Ascending aorta (tissue), 2 donors: Measurements from ENCODE around the gene CFAP99. TPM values are rescaled to one million over a fixed set of nuclear protein-coding genes. Genes with fewer than 3 reads are reported as not detected.
"Not testable (repeated sequence)": the region's sequence is repeated elsewhere in the genome, so short reads cannot be mapped to it uniquely, and the experiment has no call there.

ENCODE experiments used
- DNase-seq, 2 donors: peaks; one replicate each; pipeline ENCODE4 v3.0.0-alpha.2; 2019; ENCODE audit warnings: low spot score in 2 of 2
- H3K27ac ChIP-seq, 2 donors: fragments of 200-600 bp; sonication (generic); one replicate each; pipeline ENCODE4 v1.5.1; 2016 to 2017; ENCODE audit warnings: mild to moderate bottlenecking in 1 of 2
- H3K27me3 ChIP-seq: fragments of 200-600 bp; sonication (generic); one replicate; pipeline ENCODE4 v1.5.1; 2017
- H3K36me3 ChIP-seq, 2 donors: fragments of 200-600 bp; sonication (generic); one replicate each; pipeline ENCODE4 v1.5.1; 2016
- H3K4me1 ChIP-seq, 2 donors: fragments of 200-600 bp; sonication (generic); one replicate each; pipeline ENCODE4 v1.5.1; 2016 to 2017; ENCODE audit warnings: mild to moderate bottlenecking in 1 of 2
- H3K4me3 ChIP-seq, 2 donors: fragments of 200-600 bp; sonication (generic); one replicate each; pipeline ENCODE4 v1.5.1; 2016 to 2017; ENCODE audit warnings: mild to moderate bottlenecking in 1 of 2
- H3K9me3 ChIP-seq, 2 donors: fragments of 200-600 bp; sonication (generic); one replicate each; pipeline ENCODE4 v1.5.1; 2016
- intact Hi-C: fragments of 100-400 bp; cut with DNase I; formaldehyde crosslinking; loops from one replicate; pipeline ENCODE4 v1.15.1; 2023
- total RNA-seq: library from RNA; depleted of rRNA; stranded (reverse); fragments of >200 nt; gene quantifications from one replicate; pipeline ENCODE4 v1.1.0, GENCODE V29; 2016
- TF ChIP-seq, protein P1 (sequence below), 3 experiments: fragments of 200-600 bp in 2 of 3; fragments of 450-650 bp in 1 of 3; sonication (generic) in 2 of 3; IDR thresholded peaks; one replicate each; pipeline ENCODE4 v1.5.1; 2016 to 2019; ENCODE audit warnings: antibody characterized with exemption in 3 of 3, mild to moderate bottlenecking in 1 of 3, moderate library complexity in 1 of 3

The CFAP99 gene
- total RNA-seq, 1 donor from 2014 or later: not detected

DNA sequence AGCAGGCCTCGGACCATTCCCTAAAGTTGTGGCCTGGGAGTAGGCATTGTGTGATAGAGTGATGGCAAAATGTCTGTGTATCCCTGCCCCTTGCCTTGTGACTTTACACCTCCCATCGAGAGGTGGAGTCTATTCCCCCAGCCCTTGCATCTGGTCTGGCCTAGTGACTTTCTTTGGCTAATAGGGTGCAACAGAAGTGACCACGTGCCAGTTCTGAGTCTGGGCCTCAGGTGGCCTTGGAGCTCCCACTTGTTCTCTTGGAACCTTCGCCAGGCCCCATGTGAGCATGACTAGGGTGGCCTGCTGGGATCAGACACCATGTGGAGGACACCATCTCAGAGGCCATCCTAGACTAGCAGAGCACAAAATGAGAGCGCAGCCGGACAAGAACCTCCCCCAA lies 46.3 kb downstream of the CFAP99 start:
- no peak for DNase-seq
- Histone ChIP-seq H3K27ac (no peak overlapping the region), H3K9me3 (no peaks in the 10 kb centered on the region), H3K4me3 (no peak overlapping the region), H3K36me3 (no peaks in the 10 kb centered on the region), H3K4me1 (peaks cover 8 to 15% of the 10 kb centered on the region in 2 donors), H3K27me3 (no peaks in the 10 kb centered on the region)
- TF ChIP-seq, protein P1, sequence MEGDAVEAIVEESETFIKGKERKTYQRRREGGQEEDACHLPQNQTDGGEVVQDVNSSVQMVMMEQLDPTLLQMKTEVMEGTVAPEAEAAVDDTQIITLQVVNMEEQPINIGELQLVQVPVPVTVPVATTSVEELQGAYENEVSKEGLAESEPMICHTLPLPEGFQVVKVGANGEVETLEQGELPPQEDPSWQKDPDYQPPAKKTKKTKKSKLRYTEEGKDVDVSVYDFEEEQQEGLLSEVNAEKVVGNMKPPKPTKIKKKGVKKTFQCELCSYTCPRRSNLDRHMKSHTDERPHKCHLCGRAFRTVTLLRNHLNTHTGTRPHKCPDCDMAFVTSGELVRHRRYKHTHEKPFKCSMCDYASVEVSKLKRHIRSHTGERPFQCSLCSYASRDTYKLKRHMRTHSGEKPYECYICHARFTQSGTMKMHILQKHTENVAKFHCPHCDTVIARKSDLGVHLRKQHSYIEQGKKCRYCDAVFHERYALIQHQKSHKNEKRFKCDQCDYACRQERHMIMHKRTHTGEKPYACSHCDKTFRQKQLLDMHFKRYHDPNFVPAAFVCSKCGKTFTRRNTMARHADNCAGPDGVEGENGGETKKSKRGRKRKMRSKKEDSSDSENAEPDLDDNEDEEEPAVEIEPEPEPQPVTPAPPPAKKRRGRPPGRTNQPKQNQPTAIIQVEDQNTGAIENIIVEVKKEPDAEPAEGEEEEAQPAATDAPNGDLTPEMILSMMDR (IDR thresholded peaks at IDR 0.05): no peak
- intact Hi-C loops: loop anchor here (5.0 to 10.0 kb wide), 3 partner anchors 223 to 500 kb away; partner anchors contain the start of genes GRK4, HAUS3, NOP14 and POLN

DNA sequence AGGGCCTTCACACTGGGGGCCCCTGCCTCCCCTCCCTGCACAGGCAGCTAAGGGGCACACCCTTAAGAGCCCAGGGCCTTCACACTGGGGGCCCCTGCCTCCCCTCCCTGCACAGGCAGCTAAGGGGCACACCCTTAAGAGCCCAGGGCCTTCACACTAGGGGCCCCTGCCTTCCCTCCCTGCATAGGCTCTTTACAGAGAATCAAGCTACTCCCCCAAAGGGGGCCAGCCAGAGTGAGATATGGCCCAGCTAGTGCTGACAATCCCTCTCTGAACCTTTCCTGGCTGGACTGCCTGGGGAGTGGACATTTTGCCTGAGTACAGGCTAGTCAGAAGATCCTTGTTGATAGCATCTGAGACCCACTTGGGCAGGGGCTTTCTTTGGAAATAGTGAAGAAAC lies 46.8 kb downstream of the CFAP99 start:
- DNase-seq, H3K36me3 ChIP-seq, H3K9me3 ChIP-seq, H3K4me3 ChIP-seq, H3K27ac ChIP-seq, H3K27me3 ChIP-seq: not testable (repeated sequence)
- H3K4me1 ChIP-seq: peaks cover 8 to 19% of the 10 kb centered on the region in 2 donors
- intact Hi-C loops: loop anchor here (5.0 to 10.0 kb wide), 3 partner anchors 223 to 499 kb away; partner anchors contain the start of genes GRK4, HAUS3, NOP14 and POLN

DNA sequence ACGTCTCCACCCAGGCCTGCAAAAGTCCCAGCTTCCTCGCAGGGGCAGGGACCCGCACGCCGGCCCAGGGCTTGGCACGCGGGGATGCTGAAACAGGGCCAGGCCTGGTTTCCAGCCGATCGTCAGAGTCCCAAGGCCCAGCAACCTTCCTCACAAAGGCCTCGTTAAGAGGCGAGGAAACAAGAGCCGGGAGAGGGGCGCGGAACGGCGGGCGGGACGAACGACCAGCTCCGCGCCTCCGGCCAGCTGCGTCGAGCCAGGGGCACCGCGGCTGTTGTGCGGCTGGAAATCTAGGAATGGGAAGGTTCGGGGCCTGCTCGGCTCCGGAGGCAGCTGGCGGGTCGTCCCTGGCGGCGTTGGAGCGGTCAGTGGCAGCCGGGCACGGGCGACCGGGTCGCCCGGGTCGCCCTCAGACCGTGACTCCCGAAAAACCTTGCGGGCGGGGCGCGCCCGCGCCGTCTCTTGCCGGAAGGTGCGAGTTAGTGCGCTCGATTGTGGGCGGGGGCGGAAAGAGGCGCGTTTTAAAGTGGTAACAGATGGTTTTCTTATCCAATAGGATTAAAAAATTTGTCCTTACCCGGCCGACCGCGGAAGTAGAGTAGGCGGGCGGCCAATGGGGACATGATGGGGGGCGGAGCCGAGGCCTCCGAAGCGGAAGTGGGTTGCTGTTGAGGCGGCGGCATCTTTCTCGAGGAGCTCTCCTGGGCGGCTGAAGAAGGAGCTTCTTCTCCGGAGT lies 49.9 kb downstream of the CFAP99 start, which contains the start of gene RNF4:
Gene RNF4 (plus strand): TSS at position 651 of the 736 bp plus-strand sequence. CDS start 21,388 bp downstream, outside the sequence.
- H3K36me3 ChIP-seq: peaks cover 0 to 13% of the 10 kb centered on the region in 2 donors
- H3K4me3 ChIP-seq: peak within 1 kb of the TSS; percentile 84 to 95
- peaks cover 3 to 18% of the 10 kb centered on the region in 2 donors for H3K4me1 ChIP-seq
- intact Hi-C loops: loop anchor here (1.0 to 10.0 kb wide), 7 partner anchors 50 to 496 kb away; partner anchors contain the start of genes CFAP99, FAM193A, GRK4 and HAUS3
- no peaks in the 10 kb centered on the region for H3K27me3 ChIP-seq
- no peaks in the 10 kb centered on the region for H3K9me3 ChIP-seq
- DNase-seq: peak; percentile 86 to 98
- H3K27ac ChIP-seq: peak within 1 kb of the TSS; percentile 81 to 91
- TF ChIP-seq, protein P1 (IDR thresholded peaks at IDR 0.05): no peak

DNA sequence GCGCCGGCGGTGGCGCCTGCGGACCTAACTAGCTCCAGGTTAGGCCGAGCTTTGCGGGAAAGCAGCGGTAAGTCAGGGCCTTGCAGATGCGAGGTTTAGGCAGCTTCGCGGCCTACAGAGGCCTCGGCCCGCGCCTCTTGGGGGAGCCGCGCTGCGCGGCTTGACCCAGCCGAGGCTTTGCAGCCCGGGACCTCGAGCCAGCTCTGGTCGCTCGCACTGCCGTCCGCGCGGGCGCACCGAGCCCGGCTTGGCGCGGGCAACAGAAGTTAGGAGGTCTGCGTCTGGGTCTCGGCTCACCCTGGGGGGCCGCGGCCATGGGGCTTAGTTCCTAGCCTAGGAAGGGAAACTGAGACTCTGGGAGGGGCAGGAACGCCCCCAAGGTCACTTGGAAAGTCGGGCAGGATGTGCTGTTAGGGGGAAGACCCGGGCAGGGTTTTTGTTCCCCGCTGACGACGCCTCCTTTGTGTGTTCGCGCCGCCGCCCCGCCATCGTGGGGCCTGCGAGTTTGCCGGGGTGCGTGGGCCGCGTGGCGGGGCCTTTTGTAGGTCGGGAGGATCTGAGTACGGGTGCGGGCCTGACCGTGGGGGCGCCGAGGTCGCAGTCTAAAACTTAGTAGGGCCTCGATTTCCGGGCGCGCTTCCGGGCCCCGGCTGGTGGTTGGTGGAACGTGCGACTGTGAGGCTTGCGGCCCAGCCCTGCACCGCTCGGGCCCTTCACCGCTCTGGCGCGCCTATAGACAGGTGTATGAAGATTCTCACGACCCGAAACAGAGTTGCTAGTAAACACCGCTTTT lies 50.6 kb downstream of the CFAP99 start:
- Histone ChIP-seq H3K4me1 (peaks cover 3 to 18% of the 10 kb centered on the region in 2 donors), H3K36me3 (peaks cover 0 to 13% of the 10 kb centered on the region in 2 donors), H3K4me3 (peak overlapping the region; percentile 84 to 95), H3K27me3 (no peaks in the 10 kb centered on the region), H3K27ac (peak overlapping the region; percentile 81 to 89), H3K9me3 (no peaks in the 10 kb centered on the region)
- intact Hi-C loops: loop anchor here (1.0 to 10.0 kb wide), 6 partner anchors 51 to 495 kb away; partner anchors contain the start of genes CFAP99, FAM193A, GRK4 and HAUS3
- TF ChIP-seq, protein P1 (IDR thresholded peaks at IDR 0.05): no peak
- DNase-seq: peak in 1 of 2 donors; percentile 74

DNA sequence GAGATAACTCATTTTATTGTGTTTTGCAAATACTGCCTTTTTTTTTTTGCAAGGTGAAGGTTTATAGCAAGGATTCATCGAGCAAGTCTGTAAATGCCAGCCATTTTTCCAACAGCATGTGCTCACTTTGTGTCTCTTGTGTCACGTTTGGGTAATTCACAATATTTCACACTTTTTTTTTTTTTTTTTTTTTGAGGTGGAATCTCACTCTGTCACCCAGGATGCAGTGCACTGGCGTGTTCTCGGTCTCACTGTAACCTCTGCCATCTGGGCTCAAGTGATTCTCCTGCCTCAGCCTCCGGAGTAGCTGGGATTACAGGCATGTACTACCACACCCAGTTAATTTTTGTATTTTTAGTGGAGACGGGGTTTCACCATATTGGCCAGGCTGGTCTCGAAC lies 52.0 kb downstream of the CFAP99 start:
- Histone ChIP-seq H3K27ac (no peak overlapping the region), H3K36me3 (peaks cover 0 to 13% of the 10 kb centered on the region in 2 donors), H3K27me3 (no peaks in the 10 kb centered on the region), H3K9me3 (no peaks in the 10 kb centered on the region), H3K4me1 (peaks cover 3 to 18% of the 10 kb centered on the region in 2 donors), H3K4me3 (peak overlapping the region in 1 of 2 donors; percentile 95)
- intact Hi-C loops: no loop called here
- no peak for DNase-seq
- TF ChIP-seq, protein P1 (IDR thresholded peaks at IDR 0.05): no peak
